LHCN-M2 (cell line): ENCODE results near the gene USP17L27. TPM values are rescaled to one million over a fixed set of nuclear protein-coding genes. Genes with fewer than 3 reads are reported as not detected.
A peak's percentile ranks its signal among the peaks of the same experiment; 100 is the strongest.
"Not testable (repeated sequence)": the region's sequence is repeated elsewhere in the genome, so short reads cannot be mapped to it uniquely, and the experiment has no call there.

Source experiments
- DNase-seq: peaks from one replicate; pipeline ENCODE4 v3.0.0-alpha.2; 2012; ENCODE audit warnings: low read depth
- polyA plus RNA-seq: library from polyadenylated mRNA; unstranded; fragments of >200 nt; gene quantifications from one replicate; pipeline ENCODE4 v1.2.1, GENCODE V29; 2012; ENCODE audit warnings: missing spikeins
- total RNA-seq: library from RNA; depleted of rRNA; stranded (reverse); fragments of >200 nt; gene quantifications from 2 replicates; pipeline ENCODE4 v1.2.3, GENCODE V29; 2014; rRNA removed

The USP17L27 gene, protein sequence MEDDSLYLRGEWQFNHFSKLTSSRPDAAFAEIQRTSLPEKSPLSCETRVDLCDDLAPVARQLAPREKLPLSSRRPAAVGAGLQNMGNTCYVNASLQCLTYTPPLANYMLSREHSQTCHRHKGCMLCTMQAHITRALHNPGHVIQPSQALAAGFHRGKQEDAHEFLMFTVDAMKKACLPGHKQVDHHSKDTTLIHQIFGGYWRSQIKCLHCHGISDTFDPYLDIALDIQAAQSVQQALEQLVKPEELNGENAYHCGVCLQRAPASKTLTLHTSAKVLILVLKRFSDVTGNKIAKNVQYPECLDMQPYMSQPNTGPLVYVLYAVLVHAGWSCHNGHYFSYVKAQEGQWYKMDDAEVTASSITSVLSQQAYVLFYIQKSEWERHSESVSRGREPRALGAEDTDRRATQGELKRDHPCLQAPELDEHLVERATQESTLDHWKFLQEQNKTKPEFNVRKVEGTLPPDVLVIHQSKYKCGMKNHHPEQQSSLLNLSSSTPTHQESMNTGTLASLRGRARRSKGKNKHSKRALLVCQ
- not detected in 2 replicates for total RNA-seq
- not detected for polyA plus RNA-seq

DNA sequence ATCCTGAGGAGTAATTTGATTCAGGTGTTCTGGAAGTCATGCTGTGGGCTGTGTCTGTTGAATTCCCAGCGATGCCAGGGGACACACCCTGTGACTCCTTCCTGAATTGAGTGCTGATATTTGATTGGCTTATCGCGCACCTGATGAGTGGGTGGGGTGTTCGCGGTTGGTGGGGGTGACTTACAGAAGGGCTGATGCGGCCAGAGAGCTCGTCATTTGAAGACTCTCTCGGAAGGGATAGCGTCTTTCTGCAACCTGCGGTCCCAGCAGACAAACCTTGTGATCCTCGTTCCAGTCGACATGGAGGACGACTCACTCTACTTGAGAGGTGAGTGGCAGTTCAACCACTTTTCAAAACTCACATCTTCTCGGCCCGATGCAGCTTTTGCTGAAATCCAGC lies at the start of gene USP17L27:
TSS of gene USP17L27 (plus strand) at position 301 of the 400 bp plus-strand sequence. CDS start at position 301, 0 bp downstream.
- DNase-seq: not testable (repeated sequence)

GRCh38 chr4:9324191-9324590 lies 19.8 kb upstream of the USP17L27 start:
- DNase-seq: not testable (repeated sequence)

DNA sequence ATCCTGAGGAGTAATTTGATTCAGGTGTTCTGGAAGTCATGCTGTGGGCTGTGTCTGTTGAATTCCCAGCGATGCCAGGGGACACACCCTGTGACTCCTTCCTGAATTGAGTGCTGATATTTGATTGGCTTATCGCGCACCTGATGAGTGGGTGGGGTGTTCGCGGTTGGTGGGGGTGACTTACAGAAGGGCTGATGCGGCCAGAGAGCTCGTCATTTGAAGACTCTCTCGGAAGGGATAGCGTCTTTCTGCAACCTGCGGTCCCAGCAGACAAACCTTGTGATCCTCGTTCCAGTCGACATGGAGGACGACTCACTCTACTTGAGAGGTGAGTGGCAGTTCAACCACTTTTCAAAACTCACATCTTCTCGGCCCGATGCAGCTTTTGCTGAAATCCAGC lies 19.1 kb upstream of the USP17L27 start, which contains the start of gene USP17L24:
TSS of gene USP17L24 (plus strand) at position 301 of the 400 bp plus-strand sequence. CDS start at position 301, 0 bp downstream.
- not testable (repeated sequence) for DNase-seq

- DNase-seq: not testable (repeated sequence)
Measured at GRCh38 chr4:9329611-9330010, 14.3 kb upstream of the USP17L27 start, which contains the start of gene USP17L25. TSS of gene USP17L25 (plus strand) at chr4:9329911. CDS start at chr4:9329911, 0 bp downstream.

DNA sequence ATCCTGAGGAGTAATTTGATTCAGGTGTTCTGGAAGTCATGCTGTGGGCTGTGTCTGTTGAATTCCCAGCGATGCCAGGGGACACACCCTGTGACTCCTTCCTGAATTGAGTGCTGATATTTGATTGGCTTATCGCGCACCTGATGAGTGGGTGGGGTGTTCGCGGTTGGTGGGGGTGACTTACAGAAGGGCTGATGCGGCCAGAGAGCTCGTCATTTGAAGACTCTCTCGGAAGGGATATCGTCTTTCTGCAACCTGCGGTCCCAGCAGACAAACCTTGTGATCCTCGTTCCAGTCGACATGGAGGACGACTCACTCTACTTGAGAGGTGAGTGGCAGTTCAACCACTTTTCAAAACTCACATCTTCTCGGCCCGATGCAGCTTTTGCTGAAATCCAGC lies 9.6 kb upstream of the USP17L27 start, which contains the start of gene USP17L26:
TSS of gene USP17L26 (plus strand) at position 301 of the 400 bp plus-strand sequence. CDS start at position 301, 0 bp downstream.
- DNase-seq: not testable (repeated sequence)

GRCh38 chr4:9339103-9339502 lies 4.8 kb upstream of the USP17L27 start, which contains the start of gene USP17L5:
TSS of gene USP17L5 (plus strand) at chr4:9339403. CDS start at chr4:9339403, 0 bp downstream.
- not testable (repeated sequence) for DNase-seq

GRCh38 chr4:9348593-9348992 lies 4.6 kb downstream of the USP17L27 start, which contains the start of gene USP17L28:
TSS of gene USP17L28 (plus strand) at chr4:9348893. CDS start at chr4:9348893, 0 bp downstream.
- DNase-seq: not testable (repeated sequence)

DNA sequence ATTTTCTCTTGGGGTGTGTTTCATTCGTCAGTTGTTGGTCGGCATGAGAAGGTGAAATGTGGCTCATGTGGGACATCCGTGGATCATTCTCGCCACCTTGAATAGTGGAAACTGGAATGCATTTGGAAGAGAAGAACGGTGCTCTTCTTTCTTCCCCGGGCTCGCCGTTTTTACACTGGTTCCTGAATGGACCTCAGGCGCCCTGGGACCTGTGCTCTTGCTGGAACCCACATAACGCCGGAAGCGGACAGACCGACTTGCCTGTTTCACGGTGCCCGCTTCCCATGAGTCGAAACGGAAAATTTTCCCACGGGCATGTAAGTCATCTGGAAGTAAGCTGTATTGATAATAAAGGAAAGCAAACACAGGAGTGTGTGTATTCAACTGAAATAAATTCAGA lies 6.9 kb downstream of the USP17L27 start:
- not testable (repeated sequence) for DNase-seq

DNA sequence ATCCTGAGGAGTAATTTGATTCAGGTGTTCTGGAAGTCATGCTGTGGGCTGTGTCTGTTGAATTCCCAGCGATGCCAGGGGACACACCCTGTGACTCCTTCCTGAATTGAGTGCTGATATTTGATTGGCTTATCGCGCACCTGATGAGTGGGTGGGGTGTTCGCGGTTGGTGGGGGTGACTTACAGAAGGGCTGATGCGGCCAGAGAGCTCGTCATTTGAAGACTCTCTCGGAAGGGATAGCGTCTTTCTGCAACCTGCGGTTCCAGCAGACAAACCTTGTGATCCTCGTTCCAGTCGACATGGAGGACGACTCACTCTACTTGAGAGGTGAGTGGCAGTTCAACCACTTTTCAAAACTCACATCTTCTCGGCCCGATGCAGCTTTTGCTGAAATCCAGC lies 9.4 kb downstream of the USP17L27 start, which contains the start of gene USP17L29:
TSS of gene USP17L29 (plus strand) at position 301 of the 400 bp plus-strand sequence. CDS start at position 301, 0 bp downstream.
- not testable (repeated sequence) for DNase-seq

GRCh38 chr4:9362829-9363228 lies 18.9 kb downstream of the USP17L27 start, which contains the start of gene USP17L30:
TSS of gene USP17L30 (plus strand) at chr4:9363129. CDS start at chr4:9363129, 0 bp downstream.
- DNase-seq: not testable (repeated sequence)

DNA sequence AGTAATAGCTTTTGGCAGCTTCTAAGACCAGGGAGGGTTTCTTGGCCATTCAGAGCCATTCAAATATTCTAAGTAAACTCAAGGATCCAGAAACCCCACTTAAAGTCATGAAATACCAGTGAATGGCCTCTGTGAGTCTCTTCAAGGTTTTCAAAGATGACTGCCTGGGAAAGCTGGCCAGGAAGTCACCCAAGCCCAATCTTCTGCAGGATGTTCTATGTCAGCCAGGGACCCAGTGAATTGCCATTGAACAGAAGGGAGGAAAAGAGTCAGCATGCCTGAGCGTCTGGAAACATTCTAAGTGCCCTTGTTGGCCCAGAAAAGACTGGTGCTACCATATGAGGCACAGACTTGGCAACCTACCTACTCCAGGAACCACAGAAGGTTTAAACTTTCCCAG lies 35.9 kb downstream of the USP17L27 start:
- DNase-seq: not testable (repeated sequence)

DNA sequence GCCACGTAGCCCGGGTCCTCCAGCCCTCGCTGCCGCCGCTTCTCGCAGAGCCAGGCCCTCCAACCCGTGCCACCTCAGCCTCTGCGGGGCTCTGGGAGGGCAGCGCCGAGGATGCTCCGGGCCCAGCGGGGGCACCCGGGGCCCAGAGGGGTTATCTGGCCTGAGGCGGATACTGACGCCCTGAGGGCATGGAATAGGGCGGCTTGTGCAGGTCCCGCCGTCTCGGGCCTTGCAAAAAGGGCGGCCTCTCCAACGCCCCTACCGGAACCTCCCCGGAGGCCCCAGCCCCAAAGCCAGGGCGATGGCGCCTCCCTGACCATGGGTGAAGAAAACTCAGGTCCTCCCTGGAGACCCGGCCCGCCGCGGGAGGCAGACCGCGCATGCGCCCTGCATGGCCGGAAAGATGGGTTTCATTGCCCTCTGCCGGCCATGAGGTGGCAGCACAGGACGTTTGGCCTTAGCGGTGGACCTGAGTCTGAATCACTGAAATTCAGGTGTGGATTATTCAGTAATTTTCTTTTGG lies 37.1 kb downstream of the USP17L27 start:
- DNase-seq: not testable (repeated sequence)

- DNase-seq: no peak
Measured at GRCh38 chr4:9384126-9384525, 40.2 kb downstream of the USP17L27 start.

DNA sequence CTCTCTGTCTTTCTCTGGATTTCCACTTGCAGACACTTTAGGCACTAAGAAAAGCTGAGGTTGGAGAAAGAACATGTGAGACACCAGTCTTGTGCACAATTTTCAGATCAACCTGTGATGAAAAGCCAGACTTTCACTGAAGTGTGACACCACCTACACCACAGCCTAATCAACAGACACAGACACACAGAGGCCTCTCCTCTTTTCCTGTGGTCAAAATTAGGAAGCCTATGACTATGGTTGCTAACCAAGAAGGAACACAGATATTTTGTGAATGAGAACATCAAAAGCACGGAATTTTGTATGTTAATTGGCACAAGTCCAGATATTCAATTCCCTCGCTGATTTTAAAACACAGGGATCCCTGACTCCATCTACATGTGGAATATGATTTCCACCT lies 45.1 kb downstream of the USP17L27 start:
- peak; percentile 2 for DNase-seq

Other genes starting within 250 kb of the USP17L27 start
- not detected in 2 replicates for gene FAM90A26, start 173.7 kb upstream of the USP17L27 start, total RNA-seq
- not detected in 2 replicates for gene USP17L10, start 133.5 kb upstream of the USP17L27 start, total RNA-seq
- gene USP17L11, start 128.7 kb upstream of the USP17L27 start, total RNA-seq: not detected in 2 replicates
- not detected in 2 replicates for gene USP17L12, start 124.0 kb upstream of the USP17L27 start, total RNA-seq
- gene USP17L13, start 119.3 kb upstream of the USP17L27 start, total RNA-seq: not detected in 2 replicates
- not detected in 2 replicates for gene USP17L15, start 109.8 kb upstream of the USP17L27 start, total RNA-seq
- not detected in 2 replicates for gene USP17L17, start 100.3 kb upstream of the USP17L27 start, total RNA-seq
- not detected in 2 replicates for gene USP17L18, start 95.5 kb upstream of the USP17L27 start, total RNA-seq
- gene USP17L19, start 90.8 kb upstream of the USP17L27 start, total RNA-seq: not detected in 2 replicates
- not detected in 2 replicates for gene USP17L20, start 86.0 kb upstream of the USP17L27 start, total RNA-seq
- gene USP17L21, start 81.3 kb upstream of the USP17L27 start, total RNA-seq: not detected in 2 replicates
- gene USP17L22, start 76.5 kb upstream of the USP17L27 start, total RNA-seq: not detected in 2 replicates
- not detected in 2 replicates for gene USP17L24, start 19.0 kb upstream of the USP17L27 start, total RNA-seq
- not detected in 2 replicates for gene USP17L25, start 14.2 kb upstream of the USP17L27 start, total RNA-seq
- not detected in 2 replicates for gene USP17L26, start 9.5 kb upstream of the USP17L27 start, total RNA-seq
- gene USP17L5, start 4.7 kb upstream of the USP17L27 start, total RNA-seq: not detected in 2 replicates
- gene USP17L28, start 4.7 kb downstream of the USP17L27 start, total RNA-seq: not detected in 2 replicates
- not detected in 2 replicates for gene USP17L29, start 9.5 kb downstream of the USP17L27 start, total RNA-seq
- not detected in 2 replicates for gene USP17L30, start 19.0 kb downstream of the USP17L27 start, total RNA-seq
- not detected in 2 replicates for gene DEFB131A, start 100.3 kb downstream of the USP17L27 start, total RNA-seq